NB4 (cell line): ENCODE measurements around the gene EP300.
A peak's percentile ranks its signal among the peaks of the same experiment; 100 is the strongest.

ENCODE experiments used
- DNase-seq: peaks from one replicate; pipeline ENCODE4 v3.0.0; 2010; ENCODE audit warnings: low read depth
- H3K4me3 ChIP-seq: one replicate; pipeline ENCODE4 v1.5.1; 2011; ENCODE audit warnings: mild to moderate bottlenecking, low read depth, low read length, moderate library complexity
- MAX ChIP-seq: IDR thresholded peaks from 2 replicates; pipeline ENCODE4 v1.6.1; 2011; ENCODE audit warnings: low read depth, low read length
- MYC ChIP-seq: IDR thresholded peaks from 2 replicates; pipeline ENCODE4 v1.6.1; 2011; ENCODE audit warnings: low read depth, low read length
- POLR2A ChIP-seq: IDR thresholded peaks from 2 replicates; pipeline ENCODE4 v1.6.1; 2011; ENCODE audit warnings: mild to moderate bottlenecking; ENCODE audit not compliant: insufficient read length; ENCODE audit errors: extremely low read depth
- TF ChIP-seq, protein P1 (sequence below): IDR thresholded peaks from one replicate; pipeline ENCODE4 v1.5.1; 2012; ENCODE audit warnings: low read depth, low read length

EP300 gene

DNA sequence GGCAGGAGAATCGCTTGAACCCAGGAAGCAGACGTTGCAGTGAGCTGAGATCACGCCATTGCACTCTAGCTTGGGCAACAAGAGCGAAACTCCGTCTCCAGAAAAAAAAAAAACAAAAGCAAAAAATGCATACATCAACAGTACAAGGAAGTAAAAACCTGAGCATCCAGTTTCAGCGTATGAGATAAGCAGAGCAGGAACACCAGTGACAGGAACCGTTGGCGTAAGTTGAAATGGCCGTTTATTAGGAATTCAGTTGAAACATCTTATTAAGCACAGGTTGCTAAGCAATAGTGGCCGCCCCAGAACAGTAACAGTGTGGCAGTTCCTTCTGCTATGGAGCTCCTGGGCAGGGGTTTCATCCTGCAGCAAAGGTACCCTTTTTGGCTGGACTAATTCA, 108.7 kb downstream of the EP300 start:
- TF ChIP-seq POLR2A (no peak), MAX (no peak), MYC (no peak)
- TF ChIP-seq, protein P1, sequence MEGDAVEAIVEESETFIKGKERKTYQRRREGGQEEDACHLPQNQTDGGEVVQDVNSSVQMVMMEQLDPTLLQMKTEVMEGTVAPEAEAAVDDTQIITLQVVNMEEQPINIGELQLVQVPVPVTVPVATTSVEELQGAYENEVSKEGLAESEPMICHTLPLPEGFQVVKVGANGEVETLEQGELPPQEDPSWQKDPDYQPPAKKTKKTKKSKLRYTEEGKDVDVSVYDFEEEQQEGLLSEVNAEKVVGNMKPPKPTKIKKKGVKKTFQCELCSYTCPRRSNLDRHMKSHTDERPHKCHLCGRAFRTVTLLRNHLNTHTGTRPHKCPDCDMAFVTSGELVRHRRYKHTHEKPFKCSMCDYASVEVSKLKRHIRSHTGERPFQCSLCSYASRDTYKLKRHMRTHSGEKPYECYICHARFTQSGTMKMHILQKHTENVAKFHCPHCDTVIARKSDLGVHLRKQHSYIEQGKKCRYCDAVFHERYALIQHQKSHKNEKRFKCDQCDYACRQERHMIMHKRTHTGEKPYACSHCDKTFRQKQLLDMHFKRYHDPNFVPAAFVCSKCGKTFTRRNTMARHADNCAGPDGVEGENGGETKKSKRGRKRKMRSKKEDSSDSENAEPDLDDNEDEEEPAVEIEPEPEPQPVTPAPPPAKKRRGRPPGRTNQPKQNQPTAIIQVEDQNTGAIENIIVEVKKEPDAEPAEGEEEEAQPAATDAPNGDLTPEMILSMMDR: no peak
- no peak for DNase-seq
- H3K4me3 ChIP-seq: no peak overlapping the region

GRCh38 chr22:41203118-41203517, 110.7 kb downstream of the EP300 start:
- no peak for DNase-seq
- TF ChIP-seq POLR2A (no peak), MYC (no peak), MAX (no peak)
- TF ChIP-seq, protein P1: no peak

DNA sequence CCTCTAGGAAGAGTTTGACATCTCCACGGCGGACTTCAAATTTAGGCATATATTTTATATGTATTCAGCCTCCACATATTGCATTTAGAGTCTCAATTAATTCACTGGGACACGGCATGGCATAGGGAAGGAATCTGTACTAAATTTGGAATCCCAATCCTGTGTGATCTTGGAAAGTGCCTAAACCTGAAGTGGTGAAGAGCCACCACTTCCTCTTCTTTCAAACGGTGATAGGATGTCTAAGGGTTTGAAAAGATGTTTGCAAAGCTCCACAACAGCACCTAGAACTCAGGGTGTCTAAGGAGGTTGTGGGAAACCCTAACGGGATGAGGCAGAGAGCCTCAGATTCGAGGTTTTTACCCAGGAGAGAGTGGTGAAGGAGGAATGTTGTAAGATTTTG, 111.7 kb downstream of the EP300 start:
- TF ChIP-seq POLR2A (no peak), MAX (no peak), MYC (no peak)
- TF ChIP-seq, protein P1: no peak
- no peak overlapping the region for H3K4me3 ChIP-seq
- no peak for DNase-seq

More at GRCh38 chr22:41203118-41203517, 110.7 kb downstream of the EP300 start:
- no peak overlapping the region for H3K4me3 ChIP-seq

GRCh38 chr22:41204992-41205900, 112.9 kb downstream of the EP300 start, which contains the start of gene L3MBTL2:
L3MBTL2 (plus strand) TSS chr22:41205312; CDS start chr22:41205363, 51 bp downstream.
- TF ChIP-seq, protein P1: no peak
- peak; percentile 44 for TF ChIP-seq MAX
- peak; percentile 38 for TF ChIP-seq POLR2A
- TF ChIP-seq MYC: peak; percentile 20; the same call in 1 of the 2 replicates
- peak; percentile 95 for DNase-seq
- H3K4me3 ChIP-seq: peak within 1 kb of the TSS; percentile 95

DNA sequence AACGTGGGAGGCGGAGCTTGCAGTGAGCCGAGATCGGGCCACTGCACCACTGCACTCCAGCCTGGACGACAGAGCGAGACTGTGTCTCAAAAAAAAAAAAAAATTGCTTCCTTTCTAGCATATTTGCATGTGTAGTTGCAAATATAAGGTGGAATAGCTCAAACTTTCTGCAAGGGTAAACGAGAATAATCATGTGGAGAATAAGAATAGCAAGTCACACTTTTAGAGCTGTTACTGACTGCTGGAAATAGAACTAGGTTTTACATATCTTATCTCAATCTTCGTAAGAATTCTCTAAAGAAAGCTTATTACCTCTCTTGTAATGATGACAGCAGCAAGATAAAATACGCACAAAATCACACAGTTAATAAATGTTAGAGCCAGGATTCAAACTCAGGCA, 114.3 kb downstream of the EP300 start:
- DNase-seq: no peak
- no peak for TF ChIP-seq POLR2A
- no peak for TF ChIP-seq MYC
- TF ChIP-seq, protein P1: no peak
- no peak for TF ChIP-seq MAX
- H3K4me3 ChIP-seq: no peak overlapping the region
